DND-41 (cell line): ENCODE data around the gene FOSL1.

Source experiments
- ATAC-seq: fragments of 200-7000 bp; cut with Tn5 transposase; 3 replicates; pipeline ENCODE4 v1.9.1; 2021; ENCODE audit warnings: low read depth; ENCODE audit not compliant: insufficient read depth
- DNase-seq: peaks from one replicate; pipeline ENCODE4 v3.0.0-alpha.2; 2020
- H2AFZ ChIP-seq: 2 replicates; pipeline ENCODE4 v1.6.0; 2012; ENCODE audit warnings: low read depth, low read length
- H3K27ac ChIP-seq: 2 replicates; pipeline ENCODE4 v1.5.1; 2012; ENCODE audit warnings: low read length, inconsistent platforms
- H3K27me3 ChIP-seq: fragments of 200-600 bp; sonication (generic); 2 replicates; pipeline ENCODE4 v1.6.0; 2012; ENCODE audit warnings: low read length, mild to moderate bottlenecking, inconsistent platforms; ENCODE audit not compliant: insufficient read depth, poor library complexity
- H3K36me3 ChIP-seq: 2 replicates; pipeline ENCODE4 v1.5.1; 2012; ENCODE audit warnings: low read length, inconsistent platforms; ENCODE audit not compliant: insufficient read depth
- H3K4me1 ChIP-seq: 2 replicates; pipeline ENCODE4 v1.5.1; 2012; ENCODE audit warnings: mild to moderate bottlenecking, low read length; ENCODE audit not compliant: insufficient read depth
- H3K4me2 ChIP-seq: 2 replicates; pipeline ENCODE4 v1.6.0; 2012; ENCODE audit warnings: mild to moderate bottlenecking, moderate library complexity, low read length, inconsistent platforms; ENCODE audit not compliant: insufficient read depth
- H3K4me3 ChIP-seq, 2 experiments: fragments of 200-600 bp in 1 of 2; shearing (Covaris generic) in 1 of 2; 2 replicates each; pipeline ENCODE4 v1.5.1; 2012 to 2016; ENCODE audit warnings: inconsistent platforms in 2 of 2, low read length in 2 of 2, mild to moderate bottlenecking in 2 of 2, low read depth in 1 of 2, moderate library complexity in 1 of 2
- H3K79me2 ChIP-seq: 2 replicates; pipeline ENCODE4 v1.6.0; 2012; ENCODE audit warnings: low read length, inconsistent platforms; ENCODE audit not compliant: insufficient read depth
- H3K9ac ChIP-seq: 2 replicates; pipeline ENCODE4 v1.6.0; 2012; ENCODE audit warnings: low read depth, mild to moderate bottlenecking, inconsistent platforms, low read length, moderate library complexity
- H3K9me3 ChIP-seq: 2 replicates; pipeline ENCODE4 v1.5.1; 2012; ENCODE audit warnings: low read length, moderate library complexity, mild to moderate bottlenecking, inconsistent platforms; ENCODE audit not compliant: insufficient read depth, severe bottlenecking
- H4K20me1 ChIP-seq: 2 replicates; pipeline ENCODE4 v1.6.0; 2012; ENCODE audit warnings: low read length; ENCODE audit not compliant: insufficient read depth
- CTCF ChIP-seq: IDR thresholded peaks from 2 replicates; pipeline ENCODE4 v1.5.1; 2012; ENCODE audit warnings: borderline replicate concordance, low read length, moderate library complexity, mild to moderate bottlenecking; ENCODE audit not compliant: poor library complexity, severe bottlenecking; ENCODE audit errors: extremely low read depth
- EZH2 ChIP-seq: IDR thresholded peaks from 3 replicates; pipeline ENCODE4 v1.6.1; 2012; ENCODE audit warnings: borderline replicate concordance, low read depth, mild to moderate bottlenecking, moderate library complexity, low read length, inconsistent platforms; ENCODE audit not compliant: severe bottlenecking

Gene FOSL1

GRCh38 chr11:65882120-65883057 lies 17.8 kb downstream of the FOSL1 start:
- TF ChIP-seq CTCF (no peak), EZH2 (no peak)
- H4K20me1 ChIP-seq: peaks cover 15% of the 10 kb centered on the region
- DNase-seq (no peak), ATAC-seq (no peak)
- no peak overlapping the region for H3K9ac ChIP-seq
- H3K36me3 ChIP-seq: peaks cover 53% of the 10 kb centered on the region
- no peaks in the 10 kb centered on the region for H3K27me3 ChIP-seq
- no peaks in the 10 kb centered on the region for H3K9me3 ChIP-seq
- no peak overlapping the region for H3K27ac ChIP-seq
- no peak overlapping the region for H3K4me2 ChIP-seq
- peaks cover 33% of the 10 kb centered on the region for H3K4me1 ChIP-seq
- H3K79me2 ChIP-seq: peaks cover 12% of the 10 kb centered on the region
- no peak overlapping the region for H2AFZ ChIP-seq
- no peak overlapping the region for H3K4me3 ChIP-seq

- Histone ChIP-seq H3K9ac (no peak overlapping the region), H3K27ac (no peak overlapping the region), H4K20me1 (peaks cover 15% of the 10 kb centered on the region), H3K4me1 (peaks cover 20% of the 10 kb centered on the region), H3K9me3 (no peaks in the 10 kb centered on the region), H3K4me2 (no peak overlapping the region), H3K27me3 (no peaks in the 10 kb centered on the region), H3K4me3 (no peak overlapping the region), H3K79me2 (0 out of 2 replicates have a peak, but pooled peaks cover 3% of the 10 kb centered on the region), H2AFZ (no peak overlapping the region), H3K36me3 (peaks cover 39% of the 10 kb centered on the region)
- no peak for ATAC-seq
- no peak for DNase-seq
- no peak for TF ChIP-seq EZH2
- no peak for TF ChIP-seq CTCF
Measured at GRCh38 chr11:65880844-65881421, 19.3 kb downstream of the FOSL1 start.

GRCh38 chr11:65880027-65880426 lies 20.2 kb downstream of the FOSL1 start:
- no peak overlapping the region for H3K9ac ChIP-seq
- H3K79me2 ChIP-seq: 0 out of 2 replicates have a peak, but pooled peaks cover 3% of the 10 kb centered on the region
- ATAC-seq: no peak
- peaks cover 11% of the 10 kb centered on the region for H4K20me1 ChIP-seq
- no peak overlapping the region for H3K4me3 ChIP-seq
- H3K27ac ChIP-seq: no peak overlapping the region
- H3K4me1 ChIP-seq: peaks cover 13% of the 10 kb centered on the region
- no peak for DNase-seq
- no peak overlapping the region for H3K4me2 ChIP-seq
- H3K27me3 ChIP-seq: no peaks in the 10 kb centered on the region
- no peaks in the 10 kb centered on the region for H3K9me3 ChIP-seq
- no peak overlapping the region for H2AFZ ChIP-seq
- H3K36me3 ChIP-seq: peaks cover 31% of the 10 kb centered on the region
- TF ChIP-seq EZH2 (no peak), CTCF (no peak)
